Stimulated activated CD4-positive, alpha-beta T cell treated with anti-CD3 and anti-CD28 coated beads, Interleukin-2, amount 100 ng/mL, for 48 hours (primary cell): ENCODE results near the gene CNOT3.

Experiments
- DNase-seq, 2 donors: peaks; one replicate each; pipeline ENCODE4 v3.0.0-alpha.2; 2020

CNOT3 gene

GRCh38 chr19:54123682-54124081, 13.9 kb upstream of the CNOT3 start:
- DNase-seq: no peak

- no peak for DNase-seq
These were observed 13.2 kb upstream of the CNOT3 start for GRCh38 chr19:54124393-54124792.

- no peak for DNase-seq
These were observed 11.8 kb upstream of the CNOT3 start for GRCh38 chr19:54125713-54126112.

- no peak for DNase-seq
These were observed 9.7 kb upstream of the CNOT3 start for GRCh38 chr19:54127688-54128440.

GRCh38 chr19:54128441-54128725, 9.2 kb upstream of the CNOT3 start:
- DNase-seq: no peak

GRCh38 chr19:54128796-54129616, 8.6 kb upstream of the CNOT3 start:
- no peak for DNase-seq

- no peak for DNase-seq
These were observed 8.0 kb upstream of the CNOT3 start for GRCh38 chr19:54129617-54129996.

GRCh38 chr19:54133312-54133956, 4.1 kb upstream of the CNOT3 start:
- no peak for DNase-seq

- no peak for DNase-seq
These were observed 3.5 kb upstream of the CNOT3 start for GRCh38 chr19:54133957-54134590.

- no peak for DNase-seq
These were observed 1.3 kb upstream of the CNOT3 start for GRCh38 chr19:54136086-54136863.

GRCh38 chr19:54136864-54137698, 481 bp upstream of the CNOT3 start:
- DNase-seq: peak; percentile 94 to 95

GRCh38 chr19:54138489-54139256, 1.1 kb downstream of the CNOT3 start:
- peak in 1 of 2 donors; percentile 26 for DNase-seq

- no peak for DNase-seq
These were observed 3.8 kb downstream of the CNOT3 start for GRCh38 chr19:54141356-54141755.

GRCh38 chr19:54142166-54142780, 4.7 kb downstream of the CNOT3 start:
- DNase-seq: no peak

GRCh38 chr19:54145541-54146158, 8.1 kb downstream of the CNOT3 start:
- no peak for DNase-seq

- DNase-seq: no peak
These were observed 10.1 kb downstream of the CNOT3 start for GRCh38 chr19:54147676-54148075.

GRCh38 chr19:54148158-54148557, 10.6 kb downstream of the CNOT3 start:
- no peak for DNase-seq

GRCh38 chr19:54149021-54149812, 11.7 kb downstream of the CNOT3 start:
- no peak for DNase-seq
